HUES6 (cell line): ENCODE measurements around the gene EDEM1.

ENCODE experiments used
- H3K27ac ChIP-seq: 2 replicates; pipeline ENCODE4 v1.7.0; 2013; ENCODE audit warnings: low read depth, mild to moderate bottlenecking, low read length, inconsistent platforms
- H3K27me3 ChIP-seq: 2 replicates; pipeline ENCODE4 v1.6.1; 2013; ENCODE audit warnings: low read length; ENCODE audit not compliant: control insufficient read depth, insufficient read depth
- H3K36me3 ChIP-seq: 2 replicates; pipeline ENCODE4 v1.6.1; 2013; ENCODE audit warnings: low read length; ENCODE audit not compliant: control insufficient read depth, insufficient read depth
- H3K4me1 ChIP-seq: 2 replicates; pipeline ENCODE4 v1.6.1; 2013; ENCODE audit warnings: low read length; ENCODE audit not compliant: control insufficient read depth, insufficient read depth
- H3K4me3 ChIP-seq: 2 replicates; pipeline ENCODE4 v1.5.1; 2013; ENCODE audit warnings: low read depth, low read length
- H3K9ac ChIP-seq: one replicate; pipeline ENCODE4 v1.6.1; 2013; ENCODE audit warnings: mild to moderate bottlenecking, low read length
- H3K9me3 ChIP-seq: 2 replicates; pipeline ENCODE4 v1.6.1; 2013; ENCODE audit warnings: low read depth, low read length; ENCODE audit not compliant: control insufficient read depth, insufficient read depth

EDEM1 gene

GRCh38 chr3:5219216-5219615, 31.7 kb downstream of the EDEM1 start:
- H3K4me3 ChIP-seq, result no peak overlapping the region
- peaks cover 42% of the 10 kb centered on the region for H3K36me3 ChIP-seq
- H3K9ac ChIP-seq, result no peak overlapping the region
- no peaks in the 10 kb centered on the region for H3K27me3 ChIP-seq
- H3K9me3 ChIP-seq, result no peaks in the 10 kb centered on the region
- no peak overlapping the region for H3K27ac ChIP-seq
- peaks cover 22% of the 10 kb centered on the region for H3K4me1 ChIP-seq

GRCh38 chr3:5220193-5220592, 32.7 kb downstream of the EDEM1 start:
- Histone ChIP-seq H3K36me3 (peaks cover 33% of the 10 kb centered on the region), H3K4me1 (peaks cover 20% of the 10 kb centered on the region), H3K9ac (no peak overlapping the region), H3K4me3 (no peak overlapping the region), H3K27ac (no peak overlapping the region), H3K9me3 (no peaks in the 10 kb centered on the region), H3K27me3 (no peaks in the 10 kb centered on the region)

- no peak overlapping the region for H3K9ac ChIP-seq
- H3K9me3 ChIP-seq, result no peaks in the 10 kb centered on the region
- no peak overlapping the region for H3K27ac ChIP-seq
- peaks cover 20% of the 10 kb centered on the region for H3K4me1 ChIP-seq
- H3K27me3 ChIP-seq, result no peaks in the 10 kb centered on the region
- H3K4me3 ChIP-seq, result no peak overlapping the region
- H3K36me3 ChIP-seq, result peaks cover 26% of the 10 kb centered on the region
Observed at GRCh38 chr3:5220667-5221431, 33.3 kb downstream of the EDEM1 start.

- Histone ChIP-seq H3K4me3 (no peak overlapping the region), H3K27me3 (no peaks in the 10 kb centered on the region), H3K27ac (no peak overlapping the region), H3K4me1 (peaks cover 20% of the 10 kb centered on the region), H3K9me3 (no peaks in the 10 kb centered on the region), H3K36me3 (peaks cover 19% of the 10 kb centered on the region), H3K9ac (no peak overlapping the region)
Observed at GRCh38 chr3:5221701-5222100, 34.2 kb downstream of the EDEM1 start.

GRCh38 chr3:5222283-5223005, 34.9 kb downstream of the EDEM1 start:
- H3K36me3 ChIP-seq, result peaks cover 12% of the 10 kb centered on the region
- no peaks in the 10 kb centered on the region for H3K27me3 ChIP-seq
- H3K9me3 ChIP-seq, result no peaks in the 10 kb centered on the region
- H3K9ac ChIP-seq, result no peak overlapping the region
- H3K27ac ChIP-seq, result no peak overlapping the region
- peaks cover 20% of the 10 kb centered on the region for H3K4me1 ChIP-seq
- H3K4me3 ChIP-seq, result no peak overlapping the region

- Histone ChIP-seq H3K27ac (no peak overlapping the region), H3K4me3 (no peak overlapping the region)
Observed at GRCh38 chr3:5226783-5227182, 39.3 kb downstream of the EDEM1 start.

GRCh38 chr3:5227812-5228211, 40.3 kb downstream of the EDEM1 start:
- H3K36me3 ChIP-seq, result no peaks in the 10 kb centered on the region
- H3K4me1 ChIP-seq, result peaks cover 4% of the 10 kb centered on the region
- H3K27me3 ChIP-seq, result no peaks in the 10 kb centered on the region
- no peak overlapping the region for H3K27ac ChIP-seq
- no peak overlapping the region for H3K9ac ChIP-seq
- H3K4me3 ChIP-seq, result no peak overlapping the region
- no peaks in the 10 kb centered on the region for H3K9me3 ChIP-seq

More at GRCh38 chr3:5226783-5227182, 39.3 kb downstream of the EDEM1 start:
- Histone ChIP-seq H3K27me3 (no peaks in the 10 kb centered on the region), H3K9ac (no peak overlapping the region), H3K9me3 (no peaks in the 10 kb centered on the region), H3K4me1 (peaks cover 2% of the 10 kb centered on the region; the same call in 1 of the 2 replicates), H3K36me3 (no peaks in the 10 kb centered on the region)

- Histone ChIP-seq H3K4me1 (peaks cover 4% of the 10 kb centered on the region), H3K27me3 (no peaks in the 10 kb centered on the region), H3K9me3 (no peaks in the 10 kb centered on the region), H3K4me3 (no peak overlapping the region), H3K36me3 (no peaks in the 10 kb centered on the region), H3K9ac (no peak overlapping the region), H3K27ac (no peak overlapping the region)
Observed at GRCh38 chr3:5229414-5229813, 41.9 kb downstream of the EDEM1 start.

- no peaks in the 10 kb centered on the region for H3K9me3 ChIP-seq
- peaks cover 4% of the 10 kb centered on the region for H3K4me1 ChIP-seq
- H3K36me3 ChIP-seq, result no peaks in the 10 kb centered on the region
- H3K27me3 ChIP-seq, result no peaks in the 10 kb centered on the region
- H3K27ac ChIP-seq, result no peak overlapping the region
- no peak overlapping the region for H3K4me3 ChIP-seq
- H3K9ac ChIP-seq, result no peak overlapping the region
Observed at GRCh38 chr3:5231074-5231473, 43.6 kb downstream of the EDEM1 start.

GRCh38 chr3:5231487-5231886, 44.0 kb downstream of the EDEM1 start:
- Histone ChIP-seq H3K27me3 (no peaks in the 10 kb centered on the region), H3K4me1 (peaks cover 4% of the 10 kb centered on the region), H3K9me3 (no peaks in the 10 kb centered on the region), H3K27ac (no peak overlapping the region), H3K9ac (no peak overlapping the region), H3K4me3 (no peak overlapping the region), H3K36me3 (no peaks in the 10 kb centered on the region)

- no peak overlapping the region for H3K4me3 ChIP-seq
- H3K27ac ChIP-seq, result no peak overlapping the region
- H3K9ac ChIP-seq, result no peak overlapping the region
- no peaks in the 10 kb centered on the region for H3K9me3 ChIP-seq
- no peaks in the 10 kb centered on the region for H3K27me3 ChIP-seq
- H3K36me3 ChIP-seq, result no peaks in the 10 kb centered on the region
- H3K4me1 ChIP-seq, result peaks cover 4% of the 10 kb centered on the region
Observed at GRCh38 chr3:5232570-5232969, 45.1 kb downstream of the EDEM1 start.
